Panc1 (cell line): ENCODE data around the gene HARBI1. TPM values are rescaled to one million over a fixed set of nuclear protein-coding genes. Genes with fewer than 3 reads are reported as not detected.

Experiments used
- ATAC-seq: fragments of 200-7000 bp; cut with Tn5 transposase; 2 replicates; pipeline ENCODE4 v1.9.1; 2020; ENCODE audit warnings: mild to moderate bottlenecking, moderate library complexity
- BruUV-seq: library from RNA; stranded (reverse); fragments of 400-500 nt; replicated peaks from 2 replicates; lab custom pipeline; 2021; lab: Mats Ljungman, UMichigan
- CTCF ChIA-PET: fragments of 300-600 bp; sonication (Branson Sonifier 250); formaldehyde crosslinking; loops from one replicate; lab custom pipeline; 2022; ENCODE audit warnings: antibody characterized with exemption; lab: Charles Lee
- POLR2A ChIA-PET: fragments of 300-600 bp; sonication (Branson Sonifier 250); formaldehyde crosslinking; loops from one replicate; lab custom pipeline; 2022; ENCODE audit warnings: antibody characterized with exemption; lab: Charles Lee
- DNase-seq: peaks from one replicate; pipeline ENCODE4 v3.0.0-alpha.2; 2010; ENCODE audit warnings: low read depth, low spot score
- H3K27ac ChIP-seq: 2 replicates; pipeline ENCODE4 v1.5.1; 2011; ENCODE audit warnings: mild to moderate bottlenecking, low read length, inconsistent platforms
- H3K27me3 ChIP-seq: fragments of 200-500 bp; sonication (Bioruptor generic); 2 replicates; pipeline ENCODE4 v1.6.0; 2014; ENCODE audit warnings: low read length, inconsistent platforms; ENCODE audit not compliant: control insufficient read depth, insufficient read depth
- H3K36me3 ChIP-seq: fragments of 200-500 bp; sonication (Bioruptor generic); 2 replicates; pipeline ENCODE4 v1.5.1; 2014; ENCODE audit warnings: inconsistent platforms, mild to moderate bottlenecking, low read length, moderate library complexity; ENCODE audit not compliant: control insufficient read depth, insufficient read depth
- H3K4me1 ChIP-seq: 2 replicates; pipeline ENCODE4 v1.5.1; 2011; ENCODE audit warnings: inconsistent platforms, mild to moderate bottlenecking, low read length, moderate library complexity; ENCODE audit not compliant: control insufficient read depth, insufficient read depth
- H3K4me3 ChIP-seq, 2 experiments: 2 replicates each; pipeline ENCODE4 v1.5.1; 2011 to 2012; ENCODE audit warnings: low read depth in 2 of 2, low read length in 2 of 2, mild to moderate bottlenecking in 2 of 2, inconsistent platforms in 1 of 2, moderate library complexity in 1 of 2
- H3K9me3 ChIP-seq: fragments of 200-500 bp; sonication (Bioruptor generic); 2 replicates; pipeline ENCODE4 v1.5.1; 2014; ENCODE audit warnings: low read depth, mild to moderate bottlenecking, inconsistent platforms, low read length, moderate library complexity; ENCODE audit not compliant: control insufficient read depth, insufficient read depth
- POLR2AphosphoS5 ChIP-seq: IDR thresholded peaks from 2 replicates; pipeline ENCODE4 v1.6.1; 2012; ENCODE audit warnings: mild to moderate bottlenecking, low read depth, low read length, moderate library complexity
- SIN3A ChIP-seq: IDR thresholded peaks from 2 replicates; pipeline ENCODE4 v1.6.1; 2012; ENCODE audit warnings: low read depth, mild to moderate bottlenecking, low read length, moderate library complexity, borderline replicate concordance; ENCODE audit not compliant: insufficient read depth
- TCF7L2 ChIP-seq: IDR thresholded peaks from 2 replicates; pipeline ENCODE4 v1.6.1; 2011; ENCODE audit warnings: mild to moderate bottlenecking, low read depth, low read length, inconsistent platforms
- in situ Hi-C: cut with HindIII; loops from 2 replicates; pipeline ENCODE4 v1.10.0; 2016; ENCODE audit warnings: low sequenced_read_pairs, low pct_unique_long_range_greater_than_20kb
- intact Hi-C: fragments of 100-400 bp; cut with micrococcal nuclease; formaldehyde crosslinking; loops from one replicate; pipeline ENCODE4 v1.10.0; 2022; ENCODE audit not compliant: unreplicated experiment
- total RNA-seq: library from RNA; stranded (reverse); gene quantifications from one replicate; pipeline ENCODE4 v1.2.1, GENCODE V29; 2021; ENCODE audit not compliant: unreplicated experiment
- TF ChIP-seq, protein P1 (sequence below), 2 experiments: IDR thresholded peaks; 2 replicates each; pipeline ENCODE4 v1.6.1; 2011 to 2012; ENCODE audit warnings: low read depth in 2 of 2, control low read depth in 1 of 2, low read length in 1 of 2, mild to moderate bottlenecking in 1 of 2, moderate library complexity in 1 of 2; ENCODE audit not compliant: insufficient read depth in 1 of 2
- TF ChIP-seq, protein P2 (sequence below): fragments of 450-650 bp; IDR thresholded peaks from 2 replicates; pipeline ENCODE4 v1.5.1; 2017; ENCODE audit warnings: mild to moderate bottlenecking

The HARBI1 gene
- total RNA-seq, 1 experiment from 2014 or later: 6.4 TPM

DNA sequence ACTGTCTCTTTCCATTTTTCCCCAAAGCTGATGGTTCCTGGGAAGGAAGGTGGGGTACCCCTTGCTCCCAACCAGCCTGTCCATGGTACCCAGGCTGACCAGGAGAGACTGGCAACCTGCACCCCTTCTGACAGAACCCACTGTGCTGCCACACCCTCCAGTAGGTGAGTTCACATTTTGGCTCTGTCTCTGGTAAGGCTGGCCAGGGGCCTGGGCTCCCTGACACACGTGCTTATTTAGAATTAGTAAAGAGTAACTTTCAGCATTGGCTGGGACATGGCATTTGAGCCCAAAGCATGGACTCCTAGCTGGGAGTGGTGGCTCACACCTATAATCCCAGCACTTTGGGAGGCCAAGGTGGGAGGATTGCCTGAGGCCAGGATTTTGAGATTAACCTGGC is 48.3 kb upstream of the HARBI1 start:
- in situ Hi-C loops (no loop called here), intact Hi-C loops (no loop called here)
- peaks cover 9% of the 10 kb centered on the region for H3K36me3 ChIP-seq
- no TSS peak for BruUV-seq
- no peak overlapping the region for H3K27ac ChIP-seq
- POLR2A ChIA-PET: no interaction called here
- H3K4me3 ChIP-seq: no peak overlapping the region
- CTCF ChIA-PET: no interaction called here
- H3K9me3 ChIP-seq: no peaks in the 10 kb centered on the region
- H3K4me1 ChIP-seq: no peaks in the 10 kb centered on the region
- ATAC-seq (no peak), DNase-seq (no peak)
- H3K27me3 ChIP-seq: no peaks in the 10 kb centered on the region
- no peak for TF ChIP-seq POLR2AphosphoS5
- no peak for TF ChIP-seq TCF7L2
- TF ChIP-seq, protein P1, sequence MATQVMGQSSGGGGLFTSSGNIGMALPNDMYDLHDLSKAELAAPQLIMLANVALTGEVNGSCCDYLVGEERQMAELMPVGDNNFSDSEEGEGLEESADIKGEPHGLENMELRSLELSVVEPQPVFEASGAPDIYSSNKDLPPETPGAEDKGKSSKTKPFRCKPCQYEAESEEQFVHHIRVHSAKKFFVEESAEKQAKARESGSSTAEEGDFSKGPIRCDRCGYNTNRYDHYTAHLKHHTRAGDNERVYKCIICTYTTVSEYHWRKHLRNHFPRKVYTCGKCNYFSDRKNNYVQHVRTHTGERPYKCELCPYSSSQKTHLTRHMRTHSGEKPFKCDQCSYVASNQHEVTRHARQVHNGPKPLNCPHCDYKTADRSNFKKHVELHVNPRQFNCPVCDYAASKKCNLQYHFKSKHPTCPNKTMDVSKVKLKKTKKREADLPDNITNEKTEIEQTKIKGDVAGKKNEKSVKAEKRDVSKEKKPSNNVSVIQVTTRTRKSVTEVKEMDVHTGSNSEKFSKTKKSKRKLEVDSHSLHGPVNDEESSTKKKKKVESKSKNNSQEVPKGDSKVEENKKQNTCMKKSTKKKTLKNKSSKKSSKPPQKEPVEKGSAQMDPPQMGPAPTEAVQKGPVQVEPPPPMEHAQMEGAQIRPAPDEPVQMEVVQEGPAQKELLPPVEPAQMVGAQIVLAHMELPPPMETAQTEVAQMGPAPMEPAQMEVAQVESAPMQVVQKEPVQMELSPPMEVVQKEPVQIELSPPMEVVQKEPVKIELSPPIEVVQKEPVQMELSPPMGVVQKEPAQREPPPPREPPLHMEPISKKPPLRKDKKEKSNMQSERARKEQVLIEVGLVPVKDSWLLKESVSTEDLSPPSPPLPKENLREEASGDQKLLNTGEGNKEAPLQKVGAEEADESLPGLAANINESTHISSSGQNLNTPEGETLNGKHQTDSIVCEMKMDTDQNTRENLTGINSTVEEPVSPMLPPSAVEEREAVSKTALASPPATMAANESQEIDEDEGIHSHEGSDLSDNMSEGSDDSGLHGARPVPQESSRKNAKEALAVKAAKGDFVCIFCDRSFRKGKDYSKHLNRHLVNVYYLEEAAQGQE (IDR thresholded peaks at IDR 0.05; ENCODE audit: insufficient read depth in 1 of 2, low read depth in 2 of 2, low read length in 1 of 2): no peak
- TF ChIP-seq SIN3A: no peak
- TF ChIP-seq, protein P2, sequence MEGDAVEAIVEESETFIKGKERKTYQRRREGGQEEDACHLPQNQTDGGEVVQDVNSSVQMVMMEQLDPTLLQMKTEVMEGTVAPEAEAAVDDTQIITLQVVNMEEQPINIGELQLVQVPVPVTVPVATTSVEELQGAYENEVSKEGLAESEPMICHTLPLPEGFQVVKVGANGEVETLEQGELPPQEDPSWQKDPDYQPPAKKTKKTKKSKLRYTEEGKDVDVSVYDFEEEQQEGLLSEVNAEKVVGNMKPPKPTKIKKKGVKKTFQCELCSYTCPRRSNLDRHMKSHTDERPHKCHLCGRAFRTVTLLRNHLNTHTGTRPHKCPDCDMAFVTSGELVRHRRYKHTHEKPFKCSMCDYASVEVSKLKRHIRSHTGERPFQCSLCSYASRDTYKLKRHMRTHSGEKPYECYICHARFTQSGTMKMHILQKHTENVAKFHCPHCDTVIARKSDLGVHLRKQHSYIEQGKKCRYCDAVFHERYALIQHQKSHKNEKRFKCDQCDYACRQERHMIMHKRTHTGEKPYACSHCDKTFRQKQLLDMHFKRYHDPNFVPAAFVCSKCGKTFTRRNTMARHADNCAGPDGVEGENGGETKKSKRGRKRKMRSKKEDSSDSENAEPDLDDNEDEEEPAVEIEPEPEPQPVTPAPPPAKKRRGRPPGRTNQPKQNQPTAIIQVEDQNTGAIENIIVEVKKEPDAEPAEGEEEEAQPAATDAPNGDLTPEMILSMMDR: no peak

DNA sequence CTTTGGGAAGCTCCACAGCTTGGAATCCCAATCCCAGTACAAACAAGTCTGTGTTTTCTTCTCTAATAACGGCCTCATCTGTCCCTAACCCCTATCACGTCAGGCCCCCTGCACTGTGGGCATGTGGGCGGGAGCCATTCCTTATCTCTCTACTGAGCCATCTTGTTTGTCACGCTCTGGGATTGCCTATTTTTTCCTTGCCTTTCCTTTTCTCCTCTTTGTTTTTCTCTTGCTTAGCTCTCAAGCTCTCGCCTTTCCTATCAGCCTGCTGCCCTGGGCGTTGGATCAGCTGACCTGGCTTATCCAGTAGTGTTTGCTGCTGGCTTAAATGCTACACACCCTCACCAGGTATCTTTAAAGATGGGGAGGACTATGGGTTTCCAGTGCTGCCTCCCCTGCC is 47.6 kb upstream of the HARBI1 start:
- ATAC-seq (no peak), DNase-seq (no peak)
- ChIA-PET CTCF (no interaction called here), POLR2A (no interaction called here)
- H3K36me3 ChIP-seq: peaks cover 9% of the 10 kb centered on the region
- H3K27me3 ChIP-seq: no peaks in the 10 kb centered on the region
- no peaks in the 10 kb centered on the region for H3K9me3 ChIP-seq
- BruUV-seq: no TSS peak
- H3K4me3 ChIP-seq: no peak overlapping the region
- H3K4me1 ChIP-seq: no peaks in the 10 kb centered on the region
- TF ChIP-seq TCF7L2 (no peak), SIN3A (no peak), POLR2AphosphoS5 (no peak)
- TF ChIP-seq, protein P1 (IDR thresholded peaks at IDR 0.05; ENCODE audit: insufficient read depth in 1 of 2, low read depth in 2 of 2, low read length in 1 of 2): no peak
- TF ChIP-seq, protein P2: no peak
- H3K27ac ChIP-seq: no peak overlapping the region
- intact Hi-C loops: no loop called here
- in situ Hi-C loops: no loop called here
